ENCODE data around the gene SERPINA12. TPM values are rescaled to one million over a fixed set of nuclear protein-coding genes. Genes with fewer than 3 reads are reported as not detected.

The SERPINA12 gene
- polyA plus RNA-seq, 3 donors from 2014 or later, result not detected

- H3K27me3 Mint-ChIP-seq (ENCODE audit: low read depth in 3 of 3), result peaks cover 5 to 7% (median 7%) of the 10 kb centered on the region in 3 donors
- H3K36me3 Mint-ChIP-seq, result no peaks in the 10 kb centered on the region
- H3K9me3 Mint-ChIP-seq, result peaks cover 0 to 6% (median 0%) of the 10 kb centered on the region in 6 donors
- DNase-seq, result no peak
- no peak overlapping the region for H3K27ac Mint-ChIP-seq
- no peak overlapping the region for H3K4me3 Mint-ChIP-seq
- peaks cover 0 to 15% of the 10 kb centered on the region in 2 donors for H3K4me1 Mint-ChIP-seq
Observed at GRCh38 chr14:94461526-94462218, 47.6 kb downstream of the SERPINA12 start.

GRCh38 chr14:94460631-94461416 is 48.4 kb downstream of the SERPINA12 start:
- H3K27me3 Mint-ChIP-seq (ENCODE audit: low read depth in 3 of 3), result peaks cover 4 to 12% (median 7%) of the 10 kb centered on the region in 3 donors
- no peak overlapping the region for H3K4me3 Mint-ChIP-seq

GRCh38 chr14:94458558-94459205 is 50.6 kb downstream of the SERPINA12 start:
- H3K27me3 Mint-ChIP-seq (ENCODE audit: low read depth in 3 of 3), result peaks cover 4 to 14% (median 12%) of the 10 kb centered on the region in 3 donors
- H3K4me3 Mint-ChIP-seq, result no peak overlapping the region
- DNase-seq, result no peak
- H3K4me1 Mint-ChIP-seq, result peaks cover 0 to 15% of the 10 kb centered on the region in 2 donors
- no peak overlapping the region for H3K27ac Mint-ChIP-seq
- H3K9me3 Mint-ChIP-seq, result peaks cover 0 to 8% (median 0%) of the 10 kb centered on the region in 6 donors
- H3K36me3 Mint-ChIP-seq, result no peaks in the 10 kb centered on the region

More at GRCh38 chr14:94460631-94461416, 48.4 kb downstream of the SERPINA12 start:
- peak overlapping the region in 1 of 6 donors; percentile 24 for H3K27ac Mint-ChIP-seq
- DNase-seq, result peak in 2 of 3 donors; percentile 21 to 42
- peaks cover 0 to 6% (median 0%) of the 10 kb centered on the region in 6 donors for H3K9me3 Mint-ChIP-seq
- H3K36me3 Mint-ChIP-seq, result no peaks in the 10 kb centered on the region
- H3K4me1 Mint-ChIP-seq, result peaks cover 0 to 15% of the 10 kb centered on the region in 2 donors

GRCh38 chr14:94458096-94458495 is 51.2 kb downstream of the SERPINA12 start:
- no peak overlapping the region for H3K4me3 Mint-ChIP-seq
- peaks cover 0 to 8% (median 0%) of the 10 kb centered on the region in 6 donors for H3K9me3 Mint-ChIP-seq
- no peak overlapping the region for H3K27ac Mint-ChIP-seq

GRCh38 chr14:94455928-94456327 is 53.3 kb downstream of the SERPINA12 start:
- no peak for DNase-seq
- Mint-ChIP-seq H3K4me3 (no peak overlapping the region), H3K27ac (no peak overlapping the region), H3K9me3 (peaks cover 0 to 8% (median 0%) of the 10 kb centered on the region in 6 donors), H3K36me3 (no peaks in the 10 kb centered on the region), H3K4me1 (peaks cover 0 to 16% of the 10 kb centered on the region in 2 donors), H3K27me3 (ENCODE audit: low read depth in 3 of 3) (peaks cover 5 to 16% (median 9%) of the 10 kb centered on the region in 3 donors)

More at GRCh38 chr14:94458096-94458495, 51.2 kb downstream of the SERPINA12 start:
- H3K27me3 Mint-ChIP-seq (ENCODE audit: low read depth in 3 of 3), result peaks cover 3 to 14% (median 8%) of the 10 kb centered on the region in 3 donors
- no peak for DNase-seq
- H3K36me3 Mint-ChIP-seq, result no peaks in the 10 kb centered on the region
- H3K4me1 Mint-ChIP-seq, result peaks cover 0 to 15% of the 10 kb centered on the region in 2 donors

GRCh38 chr14:94451826-94452225 is 57.4 kb downstream of the SERPINA12 start:
- no peaks in the 10 kb centered on the region for H3K36me3 Mint-ChIP-seq
- no peak overlapping the region for H3K27ac Mint-ChIP-seq
- no peak for DNase-seq
- H3K4me1 Mint-ChIP-seq, result peaks cover 0 to 9% of the 10 kb centered on the region in 2 donors
- H3K27me3 Mint-ChIP-seq (ENCODE audit: low read depth in 3 of 3), result peaks cover 6 to 19% (median 13%) of the 10 kb centered on the region in 3 donors
- peaks cover 0 to 2% (median 0%) of the 10 kb centered on the region in 6 donors for H3K9me3 Mint-ChIP-seq
- no peak overlapping the region for H3K4me3 Mint-ChIP-seq

GRCh38 chr14:94451091-94451771 is 58.0 kb downstream of the SERPINA12 start:
- peaks cover 6 to 19% (median 10%) of the 10 kb centered on the region in 3 donors for H3K27me3 Mint-ChIP-seq (ENCODE audit: low read depth in 3 of 3)
- H3K4me1 Mint-ChIP-seq, result peaks cover 0 to 9% of the 10 kb centered on the region in 2 donors
- no peaks in the 10 kb centered on the region for H3K36me3 Mint-ChIP-seq
- no peak overlapping the region for H3K4me3 Mint-ChIP-seq
- H3K27ac Mint-ChIP-seq, result no peak overlapping the region
- H3K9me3 Mint-ChIP-seq, result peaks cover 0 to 2% (median 0%) of the 10 kb centered on the region in 6 donors
- no peak for DNase-seq

- Mint-ChIP-seq H3K27me3 (ENCODE audit: low read depth in 3 of 3) (peaks cover 3 to 19% (median 11%) of the 10 kb centered on the region in 3 donors), H3K4me3 (no peak overlapping the region), H3K4me1 (peaks cover 0 to 9% of the 10 kb centered on the region in 2 donors), H3K27ac (no peak overlapping the region), H3K9me3 (peaks cover 0 to 2% (median 0%) of the 10 kb centered on the region in 6 donors), H3K36me3 (no peaks in the 10 kb centered on the region)
- no peak for DNase-seq
Observed at GRCh38 chr14:94450722-94451090, 58.6 kb downstream of the SERPINA12 start.

- peaks cover 3 to 17% (median 10%) of the 10 kb centered on the region in 3 donors for H3K27me3 Mint-ChIP-seq (ENCODE audit: low read depth in 3 of 3)
- H3K9me3 Mint-ChIP-seq, result peaks cover 0 to 2% (median 0%) of the 10 kb centered on the region in 6 donors
- no peak overlapping the region for H3K27ac Mint-ChIP-seq
- H3K36me3 Mint-ChIP-seq, result no peaks in the 10 kb centered on the region
- peaks cover 0 to 9% of the 10 kb centered on the region in 2 donors for H3K4me1 Mint-ChIP-seq
- DNase-seq, result no peak
- no peak overlapping the region for H3K4me3 Mint-ChIP-seq
Observed at GRCh38 chr14:94449930-94450329, 59.3 kb downstream of the SERPINA12 start.

- H3K9me3 Mint-ChIP-seq, result no peaks in the 10 kb centered on the region
- no peaks in the 10 kb centered on the region for H3K36me3 Mint-ChIP-seq
- peaks cover 3 to 16% (median 10%) of the 10 kb centered on the region in 3 donors for H3K27me3 Mint-ChIP-seq (ENCODE audit: low read depth in 3 of 3)
- H3K4me1 Mint-ChIP-seq, result peaks cover 0 to 9% of the 10 kb centered on the region in 2 donors
- H3K4me3 Mint-ChIP-seq, result no peak overlapping the region
- no peak overlapping the region for H3K27ac Mint-ChIP-seq
- DNase-seq, result no peak
Observed at GRCh38 chr14:94448071-94448808, 61.0 kb downstream of the SERPINA12 start.

- Mint-ChIP-seq H3K4me1 (peaks cover 0 to under 1% of the 10 kb centered on the region in 2 donors), H3K36me3 (no peaks in the 10 kb centered on the region), H3K27ac (no peak overlapping the region), H3K27me3 (ENCODE audit: low read depth in 3 of 3) (peaks cover 1 to 14% (median 10%) of the 10 kb centered on the region in 3 donors), H3K9me3 (no peaks in the 10 kb centered on the region), H3K4me3 (no peak overlapping the region)
- DNase-seq, result no peak
Observed at GRCh38 chr14:94447206-94447605, 62.1 kb downstream of the SERPINA12 start.

GRCh38 chr14:94446126-94446525 is 63.1 kb downstream of the SERPINA12 start:
- no peaks in the 10 kb centered on the region for H3K4me1 Mint-ChIP-seq
- DNase-seq, result no peak
- no peak overlapping the region for H3K27ac Mint-ChIP-seq
- no peaks in the 10 kb centered on the region for H3K36me3 Mint-ChIP-seq
- H3K27me3 Mint-ChIP-seq (ENCODE audit: low read depth in 3 of 3), result peaks cover 1 to 16% (median 9%) of the 10 kb centered on the region in 3 donors
- no peak overlapping the region for H3K4me3 Mint-ChIP-seq
- H3K9me3 Mint-ChIP-seq, result peaks cover 0 to 2% (median 0%) of the 10 kb centered on the region in 6 donors
